Renal cortical epithelial cell (primary cell): ENCODE data around the gene CSNK2B. TPM values are rescaled to one million over a fixed set of nuclear protein-coding genes. Genes with fewer than 3 reads are reported as not detected.
"Not testable (repeated sequence)": the region's sequence is repeated elsewhere in the genome, so short reads cannot be mapped to it uniquely, and the experiment has no call there.

Source experiments
- DNase-seq: peaks from one replicate; pipeline ENCODE4 v3.0.0-alpha.2; 2011; ENCODE audit warnings: low read depth
- total RNA-seq: library from RNA; depleted of rRNA; stranded (reverse); fragments of >200 nt; gene quantifications from 2 replicates; pipeline ENCODE4 v1.2.3, GENCODE V29; 2014

CSNK2B gene
- total RNA-seq, 1 donor from 2014 or later, result 116 TPM

DNA sequence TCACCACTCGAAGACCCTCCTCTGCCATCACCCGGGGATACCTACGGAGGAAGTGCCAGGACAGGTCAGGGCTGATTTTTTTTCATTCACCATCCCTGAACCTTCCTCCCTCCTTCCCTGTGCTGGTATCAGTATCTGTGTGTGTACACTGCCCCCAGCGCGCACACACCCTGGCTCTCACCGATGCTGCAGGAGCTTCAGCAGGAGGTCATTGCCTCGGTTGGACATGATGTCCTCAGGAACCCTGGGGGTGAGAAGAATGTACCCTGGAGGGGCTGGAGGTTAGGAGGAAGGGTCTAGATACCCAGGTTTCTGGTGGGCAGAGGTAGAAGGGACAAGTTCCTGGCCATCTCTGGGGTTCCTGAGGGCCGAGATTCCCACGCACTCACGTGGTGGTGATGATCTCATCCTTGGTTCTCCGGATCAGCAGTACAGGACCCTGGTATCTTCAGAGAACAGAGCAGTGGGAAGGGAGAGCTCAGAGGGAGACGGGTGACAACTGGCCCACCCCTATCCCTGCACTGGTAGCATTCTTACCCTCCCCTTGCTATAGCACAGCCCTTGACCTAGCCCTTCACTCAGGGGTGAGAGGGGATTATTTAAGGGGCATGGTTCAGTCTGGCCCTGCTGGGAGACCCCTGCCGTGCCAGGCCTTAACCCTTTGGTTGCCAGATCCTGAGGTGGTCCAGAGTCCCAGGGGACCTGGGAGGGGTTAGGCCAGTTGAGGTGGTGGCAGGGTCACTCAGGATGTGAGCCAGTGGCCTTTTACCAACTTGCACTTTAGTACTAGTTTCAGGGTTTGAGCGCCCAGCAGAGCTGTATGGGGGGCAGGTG lies 22.2 kb downstream of the CSNK2B start:
- DNase-seq, result no peak

DNA sequence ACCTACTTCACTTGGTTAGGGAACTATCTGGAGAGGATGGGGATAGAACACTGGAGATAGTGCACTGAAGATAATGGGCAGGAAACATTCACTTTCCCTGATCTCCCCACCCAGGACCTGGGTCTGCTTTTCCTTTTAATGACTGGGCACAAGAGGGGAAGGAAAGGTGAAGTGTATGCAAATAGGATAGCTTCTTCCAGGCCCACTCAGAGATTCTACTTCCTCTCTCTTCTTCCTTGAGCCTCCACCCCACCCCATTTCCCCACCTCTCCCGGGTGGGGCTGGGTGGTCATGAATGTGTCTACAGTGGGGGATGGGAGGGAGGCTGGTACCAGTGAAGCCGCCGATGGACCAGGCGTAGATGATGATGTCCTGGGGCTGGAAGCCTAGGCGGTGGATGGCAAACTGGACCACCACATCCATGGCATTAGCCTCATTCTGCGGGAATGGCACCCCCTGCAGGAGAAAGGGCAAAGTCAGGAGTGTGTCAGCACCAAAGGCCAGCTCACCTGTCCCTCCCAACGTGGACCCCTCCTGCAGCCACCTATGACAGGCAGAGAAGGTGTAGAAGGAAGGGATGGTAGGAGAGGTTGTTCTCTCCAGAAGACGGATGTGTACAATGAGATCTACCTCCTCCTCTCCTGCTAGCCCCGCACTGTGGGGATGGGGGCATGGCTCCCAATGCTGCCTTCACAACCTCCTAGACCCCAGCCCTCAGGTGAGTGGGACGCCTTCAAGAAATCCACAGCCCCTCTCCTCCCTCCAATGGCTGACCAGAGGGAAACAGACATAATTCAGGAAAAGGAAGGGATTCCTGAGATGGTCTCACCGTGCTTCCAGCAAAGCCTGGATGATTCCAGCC lies 23.6 kb downstream of the CSNK2B start:
- DNase-seq, result no peak

DNA sequence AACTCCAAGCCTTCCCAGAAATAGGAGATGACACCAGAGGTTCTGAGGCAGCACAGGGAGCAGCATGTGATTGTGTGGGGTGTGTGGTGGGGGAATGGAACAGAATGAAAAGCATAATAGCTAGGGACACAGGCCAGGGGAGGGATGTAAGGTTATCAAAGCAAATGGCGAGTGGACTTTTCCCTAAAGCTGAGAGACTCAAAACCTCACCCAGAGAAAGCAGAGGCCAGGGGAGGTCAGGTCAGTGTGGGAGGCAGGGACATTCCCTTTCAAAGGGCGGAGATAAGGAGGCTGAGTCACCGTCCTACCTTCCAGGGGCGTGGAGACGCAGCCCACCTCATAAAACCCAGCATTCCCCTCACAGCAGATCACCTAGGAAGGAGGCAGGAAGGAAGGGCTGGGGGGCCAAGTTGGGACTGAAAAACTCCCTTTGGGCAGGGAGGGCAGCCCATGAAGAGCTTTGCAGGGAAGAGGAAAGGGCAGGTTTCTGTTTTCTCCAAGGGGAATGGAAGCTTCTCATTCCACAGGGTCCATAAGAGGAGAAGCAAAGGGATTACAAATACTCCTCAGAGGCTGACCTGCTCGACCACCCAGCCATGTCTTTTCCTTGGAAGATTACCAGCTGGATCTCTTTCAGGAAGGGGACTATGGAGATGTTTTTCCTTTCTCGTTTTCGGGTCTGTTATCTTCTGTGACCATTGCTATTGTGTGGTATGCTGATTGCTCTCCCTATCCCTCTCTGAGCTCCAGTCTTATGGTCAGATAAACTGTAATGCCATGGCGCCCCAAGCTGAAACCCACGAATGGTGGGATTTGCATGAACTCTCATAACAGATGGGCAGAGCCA lies 24.6 kb downstream of the CSNK2B start:
- no peak for DNase-seq

DNA sequence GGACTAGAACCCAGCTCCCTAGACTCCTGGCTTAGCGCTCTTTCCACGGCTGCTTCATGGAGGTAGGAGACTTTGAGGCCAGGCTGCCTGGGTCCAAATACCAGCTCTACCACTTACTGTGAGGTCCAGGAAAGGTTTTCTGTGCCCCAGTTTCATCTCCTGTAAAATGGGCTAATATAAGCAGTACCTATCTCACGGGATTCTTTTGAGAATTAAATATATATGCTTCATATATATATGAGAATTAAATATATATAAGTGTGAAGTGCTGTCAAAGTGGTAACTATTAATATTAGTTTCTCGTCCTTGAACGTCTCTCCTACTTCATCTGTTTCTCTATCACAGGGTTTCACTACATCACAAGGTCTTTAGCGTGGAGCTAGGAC lies 25.2 kb downstream of the CSNK2B start:
- DNase-seq, result no peak

DNA sequence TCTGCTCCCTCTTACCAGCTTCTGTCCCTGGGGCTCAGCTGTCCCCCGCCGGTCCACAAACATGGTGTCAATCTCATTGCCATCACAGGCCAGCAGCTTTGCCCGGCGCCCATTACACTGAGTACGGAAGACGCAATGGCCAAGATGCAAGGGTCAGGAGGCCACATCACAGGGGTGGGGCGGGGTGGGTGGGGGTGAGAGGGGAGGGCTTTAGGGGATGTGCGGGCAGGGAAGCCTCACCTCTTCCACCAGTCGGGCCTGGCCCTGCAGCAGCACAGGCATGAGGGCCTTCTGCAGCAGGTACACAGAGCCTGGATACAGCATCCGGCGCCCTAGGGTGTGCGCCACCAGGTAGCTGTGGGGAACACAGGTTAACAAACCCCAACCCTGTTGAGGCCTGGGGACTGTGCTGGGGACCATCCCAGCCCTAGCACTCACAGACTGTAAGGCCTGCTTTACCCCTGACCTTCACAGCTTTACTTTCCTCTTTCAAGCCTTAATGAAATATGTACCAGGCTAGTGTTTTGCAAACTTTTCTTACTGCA lies 25.8 kb downstream of the CSNK2B start:
- DNase-seq, result no peak

DNA sequence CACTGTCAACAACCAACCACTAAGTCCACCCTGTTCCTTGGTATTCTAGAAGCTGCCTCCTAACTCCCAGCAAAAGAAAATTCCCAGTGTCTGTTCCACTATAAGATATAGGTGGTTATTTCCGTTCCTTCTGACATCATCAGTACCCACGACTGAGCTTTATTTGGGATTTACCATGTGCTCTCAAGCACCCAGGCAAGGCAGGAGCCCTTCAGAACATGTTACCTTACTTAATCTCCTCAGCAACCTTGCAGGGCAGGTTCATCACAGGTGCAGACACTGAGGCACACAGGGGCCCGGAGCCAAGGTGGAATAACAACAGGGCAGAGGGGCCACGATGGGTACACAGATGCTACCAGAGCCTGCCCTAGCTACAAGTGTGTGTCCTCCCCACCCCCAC lies 26.5 kb downstream of the CSNK2B start:
- no peak for DNase-seq

DNA sequence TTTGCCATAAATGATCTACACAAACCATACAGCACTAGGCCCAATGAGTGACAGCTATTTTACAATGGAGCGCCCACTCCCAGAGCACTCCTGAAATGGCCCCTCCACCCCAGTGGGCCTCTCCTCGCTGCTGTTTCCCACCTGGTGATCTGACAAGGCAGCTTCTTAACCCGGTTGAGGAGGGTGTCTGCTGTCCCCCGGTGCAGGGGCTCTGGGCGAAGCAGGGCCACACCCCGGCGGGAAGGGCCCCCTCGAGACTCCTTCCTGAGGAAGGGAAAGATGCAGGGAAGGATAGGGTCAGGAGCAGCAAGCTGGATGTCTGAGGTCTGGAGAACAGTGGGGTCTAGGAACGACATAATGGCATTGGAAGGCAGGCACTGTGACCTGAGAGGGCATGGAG lies 27.0 kb downstream of the CSNK2B start:
- DNase-seq, result no peak

DNA sequence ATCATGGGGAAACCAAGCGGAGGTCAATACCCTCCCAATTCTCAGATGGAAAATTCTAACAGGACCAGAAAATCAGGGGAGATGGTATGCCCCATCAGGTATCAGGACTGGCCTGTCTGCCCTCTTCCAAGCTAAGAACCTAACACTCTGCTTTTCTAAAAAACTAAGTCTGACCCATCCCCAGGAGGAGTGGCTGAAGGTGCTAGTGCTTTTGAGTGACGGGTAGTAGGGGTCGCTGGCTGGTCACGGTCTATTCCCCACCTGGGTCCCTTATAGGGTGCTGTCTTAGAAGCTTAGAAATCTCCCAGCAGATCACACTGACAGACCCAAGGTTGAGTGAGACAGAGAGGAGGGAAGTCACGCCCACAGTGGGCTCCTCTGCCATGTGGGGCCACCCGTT lies 27.7 kb downstream of the CSNK2B start:
- DNase-seq, result no peak

DNA sequence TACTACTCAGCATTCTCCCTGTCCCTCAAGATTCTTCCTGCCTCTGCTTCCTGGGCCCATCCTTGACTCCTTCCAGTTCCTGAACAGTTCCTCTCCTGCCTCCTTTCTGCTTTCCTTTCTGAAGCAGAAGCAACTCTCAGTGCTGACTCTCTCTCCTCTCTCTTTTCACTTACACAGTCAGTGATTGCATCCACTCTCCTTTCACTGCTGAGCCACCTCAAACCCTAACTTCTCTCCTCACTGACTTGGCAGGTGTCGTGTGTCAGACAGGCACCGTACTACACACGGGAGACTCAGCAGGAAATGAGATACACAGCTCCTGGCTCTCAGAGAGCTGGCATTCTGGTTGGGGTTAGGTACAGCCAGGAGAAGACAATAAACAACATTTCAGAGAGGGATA lies 31.7 kb downstream of the CSNK2B start:
- DNase-seq, result no peak

DNA sequence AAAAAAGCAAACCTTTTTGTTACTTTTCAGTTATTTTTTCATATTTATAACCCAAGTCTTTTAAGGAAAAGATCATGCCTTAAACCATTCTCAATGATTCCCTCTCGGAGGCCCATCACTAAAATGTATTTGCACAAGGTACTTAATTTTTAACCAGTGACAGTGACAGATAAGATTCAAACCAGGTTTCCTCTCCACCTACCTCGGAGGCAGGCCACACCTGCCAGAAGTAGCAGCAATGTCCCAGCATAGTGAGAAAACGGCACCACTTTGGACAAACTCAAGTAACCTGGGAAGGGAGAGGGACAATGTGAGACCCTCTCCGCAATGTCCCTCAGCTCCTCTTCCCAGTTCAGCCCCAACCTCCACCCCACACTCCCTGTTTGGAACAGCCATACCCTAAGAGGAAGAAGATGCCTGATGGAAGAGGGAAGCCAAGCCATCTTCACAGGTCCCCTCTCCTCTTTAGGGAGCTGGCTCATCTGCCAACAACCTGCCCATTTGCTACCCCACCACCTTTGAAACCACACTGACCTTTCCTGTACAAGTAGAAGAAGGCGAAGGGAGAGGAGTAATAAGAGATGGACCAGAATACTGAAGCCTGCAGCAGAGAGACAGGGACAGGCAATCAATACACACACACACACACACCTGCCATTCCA lies 35.0 kb downstream of the CSNK2B start:
- no peak for DNase-seq

DNA sequence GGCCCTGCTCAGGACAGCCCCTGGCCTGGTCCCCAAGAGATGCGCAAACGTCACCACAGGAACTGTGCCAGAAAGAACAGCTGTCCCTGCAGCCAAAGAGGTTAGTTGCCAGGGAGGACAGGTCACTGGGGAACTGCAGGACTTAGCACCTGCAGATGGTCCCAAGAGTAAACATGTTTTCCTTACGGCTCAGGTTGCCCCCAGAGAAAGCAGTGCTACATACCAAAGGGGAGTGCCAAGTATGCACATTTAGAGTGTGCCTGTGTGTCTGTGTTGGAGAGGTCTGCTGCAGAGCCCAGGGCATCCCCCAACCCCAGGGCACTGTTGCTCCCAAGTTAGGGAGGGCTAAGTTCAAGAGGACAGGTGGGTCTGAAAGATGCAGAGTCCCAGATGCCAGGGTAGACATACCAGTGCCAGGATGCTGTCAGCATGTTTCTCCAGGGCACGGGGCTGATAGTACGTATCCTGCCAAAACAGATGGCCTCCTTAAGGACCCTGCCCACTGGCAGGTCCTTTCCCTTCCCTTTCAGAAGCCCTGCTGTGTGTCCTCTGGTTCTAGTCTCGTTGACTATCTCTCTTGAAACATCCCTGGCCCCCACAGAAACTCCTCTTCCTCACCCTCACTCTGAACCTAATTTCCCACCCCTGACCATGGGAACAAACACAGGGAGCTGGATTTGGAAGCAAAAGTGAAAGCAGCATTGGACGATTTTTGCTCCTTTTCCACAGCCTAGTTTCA lies 36.0 kb downstream of the CSNK2B start:
- DNase-seq, result no peak

DNA sequence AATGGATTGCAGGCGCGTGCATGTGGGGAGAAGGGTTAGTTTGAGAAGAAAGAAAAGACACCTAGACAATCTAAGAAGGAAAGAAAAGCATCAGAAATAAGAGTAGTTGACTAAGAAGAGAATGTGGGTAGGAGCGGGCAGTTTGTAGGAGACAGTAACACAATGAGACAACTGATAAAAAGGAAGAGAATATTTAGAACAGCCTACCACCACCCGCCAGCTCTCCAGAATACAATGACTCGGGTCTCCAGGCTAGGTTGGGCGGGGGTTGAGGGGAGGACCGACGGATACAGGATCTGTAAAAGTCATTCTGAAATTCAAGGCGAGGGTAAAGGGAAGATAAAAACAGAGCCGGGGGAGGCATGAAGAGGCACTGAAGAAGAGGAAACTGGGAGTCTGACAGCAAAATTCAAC lies 36.5 kb downstream of the CSNK2B start:
- no peak for DNase-seq

DNA sequence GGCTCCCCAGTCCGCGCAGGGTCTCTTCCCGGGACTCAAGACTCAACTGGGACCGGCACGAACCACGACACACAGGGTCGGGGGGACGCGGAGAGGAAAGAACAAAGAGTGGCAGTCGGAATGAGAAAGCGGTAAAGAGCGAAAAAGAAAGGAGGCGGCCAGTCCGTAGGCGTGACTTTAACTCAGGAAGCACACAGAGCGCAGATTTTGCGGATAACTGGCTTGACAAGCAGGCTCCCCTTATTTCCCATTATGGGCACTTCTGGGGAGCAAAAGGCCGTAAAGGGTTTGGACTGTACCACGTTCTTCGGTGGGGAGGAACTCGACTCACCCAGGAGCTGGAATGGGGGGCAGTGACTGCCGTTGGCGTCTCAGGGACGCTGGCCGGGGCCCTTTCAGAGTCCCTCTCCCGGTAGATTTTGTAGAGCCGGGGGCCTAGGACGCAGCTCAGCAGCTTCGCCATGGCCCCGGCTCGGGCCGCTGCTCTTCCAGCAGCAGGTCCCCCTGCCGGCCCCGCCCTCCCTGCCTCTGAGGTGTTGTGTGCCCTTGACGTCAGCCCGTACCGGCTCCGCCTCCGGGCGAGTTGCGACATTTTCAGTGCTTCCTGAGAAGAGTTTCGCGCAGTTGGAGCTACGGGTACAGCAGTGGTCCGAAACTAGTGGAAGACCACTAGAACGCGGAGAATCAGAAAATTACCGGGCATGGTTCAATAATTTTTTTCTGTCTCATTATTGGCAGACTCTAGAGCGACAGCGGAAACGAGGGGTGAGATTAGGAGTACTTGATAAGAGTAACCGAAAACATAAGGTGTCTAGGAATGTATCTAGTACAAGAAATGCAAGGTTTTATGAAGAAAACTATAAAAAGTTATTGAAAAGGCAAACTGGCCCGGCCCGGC lies 37.2 kb downstream of the CSNK2B start, which contains the start of gene ABHD16A:
Gene ABHD16A, minus strand, starts transcription at position 506 of the 898 bp plus-strand sequence. Its CDS starts 43 bp downstream, at position 463.
- DNase-seq, result peak; percentile 96

DNA sequence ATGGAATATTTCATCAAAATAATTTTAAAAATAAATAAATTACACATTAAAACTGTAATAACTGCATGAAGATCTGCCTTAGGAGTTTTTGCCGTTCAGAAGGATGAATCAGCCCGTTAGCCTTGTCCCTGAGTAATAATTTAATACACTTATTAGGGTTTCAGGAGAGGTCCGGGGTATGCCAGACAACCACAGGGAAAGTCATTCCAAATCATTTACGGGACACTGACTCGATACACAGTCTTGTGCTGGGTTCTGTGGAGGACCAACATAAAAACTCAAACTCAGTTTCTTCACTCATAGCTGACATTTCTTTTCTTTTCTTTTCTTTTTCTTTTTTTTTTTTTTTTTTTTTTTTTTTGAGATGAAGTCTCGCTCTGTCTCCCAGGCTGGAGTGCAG lies 40.1 kb downstream of the CSNK2B start:
- DNase-seq, result no peak

DNA sequence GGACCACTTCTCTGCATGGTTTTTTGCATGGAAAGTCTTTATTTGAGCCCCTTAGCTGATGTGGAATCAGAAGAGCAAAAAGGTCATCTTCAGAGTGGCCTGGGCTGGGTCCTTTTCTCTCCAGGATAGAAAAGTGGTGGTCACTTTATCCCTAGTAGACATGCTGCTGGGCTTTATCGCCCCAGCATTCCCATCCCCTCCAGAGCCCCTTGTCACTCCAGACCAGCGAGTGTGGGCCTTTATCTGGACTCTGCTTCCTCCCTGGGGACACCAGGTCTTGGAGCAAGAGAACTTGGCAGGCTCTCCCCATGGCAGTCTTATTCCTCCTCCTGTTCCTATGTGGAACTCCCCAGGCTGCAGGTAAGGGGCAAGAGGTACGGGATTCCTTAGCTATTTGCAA lies 40.7 kb downstream of the CSNK2B start, which contains the start of gene LY6G6F:
Gene LY6G6F, plus strand, starts transcription at position 268 of the 400 bp plus-strand sequence. Its CDS starts 41 bp downstream, at position 309.
- DNase-seq, result no peak

DNA sequence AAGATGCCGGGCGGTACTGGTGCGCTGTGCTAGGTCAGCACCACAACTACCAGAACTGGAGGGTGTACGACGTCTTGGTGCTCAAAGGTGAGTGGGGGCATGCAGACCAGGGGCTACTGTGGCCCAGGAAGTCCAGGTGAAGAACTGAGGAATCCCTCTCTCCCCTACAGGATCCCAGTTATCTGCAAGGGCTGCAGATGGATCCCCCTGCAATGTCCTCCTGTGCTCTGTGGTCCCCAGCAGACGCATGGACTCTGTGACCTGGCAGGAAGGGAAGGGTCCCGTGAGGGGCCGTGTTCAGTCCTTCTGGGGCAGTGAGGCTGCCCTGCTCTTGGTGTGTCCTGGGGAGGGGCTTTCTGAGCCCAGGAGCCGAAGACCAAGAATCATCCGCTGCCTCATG lies 41.8 kb downstream of the CSNK2B start:
- DNase-seq, result no peak

DNA sequence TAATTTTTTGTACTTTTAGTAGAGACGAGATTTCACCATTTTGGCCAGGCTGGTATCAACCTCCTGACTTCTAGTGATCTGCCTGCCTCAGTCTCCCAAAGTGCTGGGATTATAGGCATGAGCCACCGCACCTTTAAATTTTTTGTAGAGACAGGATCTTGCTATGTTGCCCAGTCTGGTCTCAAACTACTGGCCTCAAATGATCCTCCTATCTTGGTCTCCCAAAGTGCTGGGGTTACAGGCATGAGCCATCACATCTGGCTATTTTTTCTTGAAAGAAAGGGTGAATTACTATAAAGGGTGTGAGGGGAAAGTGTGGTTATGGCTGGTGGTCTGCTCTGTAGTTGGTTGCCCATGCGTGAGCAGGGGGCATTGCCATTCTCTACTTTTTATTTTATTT lies 42.3 kb downstream of the CSNK2B start:
- DNase-seq, result no peak

DNA sequence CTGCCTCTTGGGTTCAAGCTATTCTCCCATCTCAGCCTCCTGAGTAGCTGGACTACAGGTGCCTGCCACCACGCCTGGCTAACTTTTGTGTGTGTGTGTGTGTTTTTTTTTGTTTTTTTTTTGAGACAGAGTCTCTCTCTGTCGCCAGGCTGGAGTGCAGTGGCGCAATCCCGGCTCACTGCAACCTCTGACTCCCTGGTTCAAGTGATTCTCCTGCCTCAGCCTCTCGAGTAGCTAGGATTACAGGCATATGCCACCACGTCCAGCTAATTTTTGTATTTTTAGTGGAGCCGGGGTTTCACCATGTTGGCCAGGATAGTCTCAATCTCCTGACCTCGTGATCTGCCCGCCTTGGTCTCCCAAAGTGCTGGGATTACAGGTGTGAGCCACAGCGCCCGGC lies 43.3 kb downstream of the CSNK2B start:
- not testable (repeated sequence) for DNase-seq

DNA sequence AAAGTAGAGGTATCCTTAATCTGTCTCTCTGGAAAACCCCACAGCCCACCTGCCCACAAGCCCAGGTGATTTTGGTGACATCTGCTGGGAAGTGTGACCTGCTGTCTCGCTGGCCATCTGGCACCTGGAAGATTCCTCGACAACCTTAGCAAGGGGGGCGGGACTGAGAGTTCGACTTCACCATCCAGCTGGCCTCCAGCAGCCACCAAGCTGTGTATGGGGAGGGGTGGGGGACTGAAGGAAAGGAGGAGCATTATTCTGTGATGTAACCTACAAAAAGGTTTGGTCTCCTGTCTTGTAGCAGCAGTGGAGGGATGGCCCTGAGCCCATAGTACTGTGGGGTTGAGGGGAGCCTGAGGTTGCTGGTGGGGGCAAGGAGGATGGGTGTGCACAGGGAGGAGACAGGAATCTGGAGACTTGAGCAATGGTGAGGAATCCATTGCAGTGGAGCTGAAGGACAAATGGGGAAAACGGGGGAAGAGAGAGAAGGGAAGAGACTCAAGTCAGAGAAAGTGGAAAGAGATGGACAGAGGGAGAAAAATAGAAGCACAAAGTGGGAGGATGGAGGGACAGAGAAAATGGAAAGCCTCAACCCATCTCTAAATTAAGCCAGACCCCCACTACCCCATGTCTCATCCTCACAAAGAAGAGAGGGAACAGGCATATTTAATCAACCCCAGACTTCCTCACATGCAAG lies 44.8 kb downstream of the CSNK2B start:
- no peak for DNase-seq
